HFFc6 (cell line): Measurements from ENCODE around the gene LRP2. TPM values are rescaled to one million over a fixed set of nuclear protein-coding genes. Genes with fewer than 3 reads are reported as not detected.
A peak's percentile ranks its signal among the peaks of the same experiment; 100 is the strongest.

ENCODE experiments used
- DNase-seq: peaks from one replicate; pipeline ENCODE4 v3.0.0-alpha.2; 2018
- H3K27ac Mint-ChIP-seq: 2 replicates; pipeline ENCODE4 v1.8.0; 2020; ENCODE audit warnings: mild to moderate bottlenecking, mixed read lengths
- H3K27me3 Mint-ChIP-seq: 2 replicates; pipeline ENCODE4 v1.8.0; 2021; ENCODE audit warnings: mild to moderate bottlenecking, moderate library complexity, mixed read lengths; ENCODE audit not compliant: insufficient read depth
- H3K36me3 Mint-ChIP-seq: 2 replicates; pipeline ENCODE4 v1.8.0; 2021; ENCODE audit warnings: low read depth, mixed read lengths
- H3K4me1 Mint-ChIP-seq: 2 replicates; pipeline ENCODE4 v1.8.0; 2020; ENCODE audit warnings: low read depth, mixed read lengths
- H3K4me3 Mint-ChIP-seq: 2 replicates; pipeline ENCODE4 v1.8.0; 2020; ENCODE audit warnings: mild to moderate bottlenecking, moderate library complexity, mixed read lengths
- H3K9me3 Mint-ChIP-seq: 2 replicates; pipeline ENCODE4 v1.8.0; 2020; ENCODE audit warnings: mild to moderate bottlenecking, mixed read lengths
- total RNA-seq, 6 experiments: library from RNA; stranded (reverse); fragmentation: NEBNext Ultra II Directional; extraction: Animal tissue kit (Norgen Biotek cat#: 25700); gene quantifications; 2 replicates in 1 of 6; 3 replicates in 5 of 6; pipeline ENCODE4 v1.2.3, GENCODE V29; 2021
- TF ChIP-seq, protein P1 (sequence below): fragments of 200-600 bp; sonication (generic); IDR thresholded peaks from 2 replicates; pipeline ENCODE4 v1.5.0; 2021; ENCODE audit warnings: antibody characterized with exemption, mild to moderate bottlenecking

The LRP2 gene
- total RNA-seq, 6 experiments from 2014 or later: not detected

DNA sequence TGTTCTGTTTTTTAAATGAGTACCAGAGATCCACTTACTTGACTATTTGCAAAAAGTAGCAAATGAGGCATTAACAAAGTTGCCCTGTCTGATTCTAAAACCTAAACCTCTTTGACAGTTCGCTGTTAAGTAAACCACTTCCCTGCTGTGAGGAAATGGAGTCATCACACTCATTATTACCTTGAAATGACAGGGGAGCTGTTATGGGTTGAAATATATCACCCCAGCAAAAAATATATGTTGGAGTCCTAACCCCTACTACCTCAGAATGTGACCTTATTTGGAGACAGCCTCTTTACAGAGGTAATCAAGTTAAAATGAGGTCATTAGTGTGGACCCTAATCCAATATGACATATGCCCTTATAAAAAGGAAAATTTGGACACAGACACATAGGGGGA is 256.9 kb downstream of the LRP2 start:
- DNase-seq: no peak
- Mint-ChIP-seq H3K4me1 (no peaks in the 10 kb centered on the region), H3K36me3 (no peaks in the 10 kb centered on the region), H3K27me3 (peaks cover 5% of the 10 kb centered on the region; the same call in 1 of the 2 replicates), H3K27ac (no peak overlapping the region), H3K4me3 (no peak overlapping the region), H3K9me3 (peaks cover 4% of the 10 kb centered on the region)
- TF ChIP-seq, protein P1, sequence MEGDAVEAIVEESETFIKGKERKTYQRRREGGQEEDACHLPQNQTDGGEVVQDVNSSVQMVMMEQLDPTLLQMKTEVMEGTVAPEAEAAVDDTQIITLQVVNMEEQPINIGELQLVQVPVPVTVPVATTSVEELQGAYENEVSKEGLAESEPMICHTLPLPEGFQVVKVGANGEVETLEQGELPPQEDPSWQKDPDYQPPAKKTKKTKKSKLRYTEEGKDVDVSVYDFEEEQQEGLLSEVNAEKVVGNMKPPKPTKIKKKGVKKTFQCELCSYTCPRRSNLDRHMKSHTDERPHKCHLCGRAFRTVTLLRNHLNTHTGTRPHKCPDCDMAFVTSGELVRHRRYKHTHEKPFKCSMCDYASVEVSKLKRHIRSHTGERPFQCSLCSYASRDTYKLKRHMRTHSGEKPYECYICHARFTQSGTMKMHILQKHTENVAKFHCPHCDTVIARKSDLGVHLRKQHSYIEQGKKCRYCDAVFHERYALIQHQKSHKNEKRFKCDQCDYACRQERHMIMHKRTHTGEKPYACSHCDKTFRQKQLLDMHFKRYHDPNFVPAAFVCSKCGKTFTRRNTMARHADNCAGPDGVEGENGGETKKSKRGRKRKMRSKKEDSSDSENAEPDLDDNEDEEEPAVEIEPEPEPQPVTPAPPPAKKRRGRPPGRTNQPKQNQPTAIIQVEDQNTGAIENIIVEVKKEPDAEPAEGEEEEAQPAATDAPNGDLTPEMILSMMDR: no peak

DNA sequence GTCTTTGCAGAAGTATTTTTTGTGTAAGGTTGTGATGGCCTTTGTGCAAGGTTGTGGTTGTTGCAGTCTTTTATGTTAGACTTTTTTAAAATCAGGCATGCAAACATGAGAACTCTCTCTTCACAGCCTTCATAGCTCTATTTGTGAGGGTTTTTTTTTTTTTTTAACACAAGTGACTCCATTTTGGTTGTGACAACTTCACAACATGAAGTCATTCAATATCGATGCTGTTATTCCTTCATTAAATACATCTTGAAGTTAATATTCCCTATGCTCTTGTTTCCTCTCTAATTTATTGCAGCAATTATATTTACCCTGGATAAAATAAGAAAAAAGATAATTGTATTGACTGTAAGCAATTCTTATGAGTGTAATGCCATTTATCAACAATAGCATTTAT is 257.5 kb downstream of the LRP2 start:
- Mint-ChIP-seq H3K27me3 (peaks cover under 1% of the 10 kb centered on the region; the same call in 1 of the 2 replicates), H3K4me3 (no peak overlapping the region), H3K27ac (no peak overlapping the region), H3K4me1 (no peaks in the 10 kb centered on the region), H3K36me3 (no peaks in the 10 kb centered on the region), H3K9me3 (peaks cover 4% of the 10 kb centered on the region)
- DNase-seq: no peak
- TF ChIP-seq, protein P1: no peak

DNA sequence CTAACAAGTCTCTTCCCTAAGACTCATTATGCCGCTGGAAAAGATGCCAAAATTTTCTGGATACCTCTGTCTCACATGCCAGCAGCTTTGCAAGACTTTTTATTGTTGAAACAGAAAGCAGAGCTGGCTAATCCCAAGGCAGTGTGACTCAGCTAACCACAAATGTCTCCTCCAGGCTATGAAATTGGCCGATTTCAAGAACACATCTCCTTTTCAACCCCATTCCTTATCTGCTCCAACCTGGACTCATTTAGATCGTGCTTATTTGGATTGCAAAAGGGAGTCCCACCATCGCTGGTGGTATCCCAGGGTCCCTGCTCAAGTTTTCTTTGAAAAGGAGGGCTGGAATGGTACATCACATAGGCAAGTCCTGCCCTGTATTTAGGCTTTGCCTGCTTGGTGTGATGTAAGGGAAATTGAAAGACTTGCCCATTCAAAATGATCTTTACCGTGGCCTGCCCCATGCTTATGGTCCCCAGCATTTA is 266.7 kb downstream of the LRP2 start:
- peak; percentile 76 for DNase-seq
- Mint-ChIP-seq H3K36me3 (no peaks in the 10 kb centered on the region), H3K4me3 (peak overlapping the region; percentile 32; the same call in 1 of the 2 replicates), H3K27me3 (no peaks in the 10 kb centered on the region; the same call in 1 of the 2 replicates), H3K9me3 (peaks cover 7% of the 10 kb centered on the region; the same call in 1 of the 2 replicates), H3K4me1 (peaks cover 11% of the 10 kb centered on the region), H3K27ac (no peak overlapping the region; the same call in 1 of the 2 replicates)
- TF ChIP-seq, protein P1: no peak

DNA sequence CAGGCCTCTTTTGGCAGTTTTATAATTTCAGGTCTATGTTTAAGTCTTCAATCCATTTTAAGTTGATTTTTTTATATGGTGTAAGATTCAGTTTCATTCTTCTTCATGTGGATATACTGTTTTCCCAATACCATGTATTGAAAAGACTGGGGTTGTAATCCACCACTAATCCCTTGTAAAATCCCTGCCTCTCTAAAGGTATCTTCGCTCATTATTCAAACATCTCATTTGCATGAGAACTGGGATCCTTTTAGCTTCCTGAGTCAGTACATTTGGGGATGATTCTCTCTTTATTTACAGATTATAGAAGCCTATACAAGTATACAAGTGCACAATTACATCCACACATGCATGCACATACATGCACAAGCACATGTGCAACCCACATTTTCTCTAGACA is 267.7 kb downstream of the LRP2 start:
- Mint-ChIP-seq H3K27ac (no peak overlapping the region), H3K27me3 (no peaks in the 10 kb centered on the region; the same call in 1 of the 2 replicates), H3K4me1 (peaks cover 11% of the 10 kb centered on the region), H3K36me3 (no peaks in the 10 kb centered on the region), H3K9me3 (peaks cover 7% of the 10 kb centered on the region), H3K4me3 (no peak overlapping the region)
- DNase-seq: no peak
- TF ChIP-seq, protein P1: no peak

DNA sequence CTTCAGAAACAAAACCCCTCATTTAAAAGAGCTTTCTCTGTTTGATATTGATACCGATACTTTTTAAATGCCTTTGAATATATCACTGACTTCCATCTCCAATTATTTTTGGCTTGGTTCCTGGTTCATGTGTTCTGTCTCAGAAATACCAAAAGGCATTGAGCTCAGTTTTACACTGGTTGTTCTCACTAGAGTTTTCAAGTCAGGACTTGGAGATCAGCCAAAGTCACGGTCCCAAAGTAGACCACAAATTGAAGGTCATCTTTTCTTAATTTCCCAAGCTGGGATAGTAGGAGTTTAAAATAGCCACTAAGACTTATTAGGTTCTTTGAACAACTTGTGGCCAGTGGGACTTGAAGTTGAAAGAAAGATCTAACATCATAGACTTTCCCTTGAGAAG is 268.8 kb downstream of the LRP2 start:
- Mint-ChIP-seq H3K27me3 (no peaks in the 10 kb centered on the region; the same call in 1 of the 2 replicates), H3K4me3 (no peak overlapping the region), H3K36me3 (no peaks in the 10 kb centered on the region), H3K9me3 (peaks cover 14% of the 10 kb centered on the region), H3K4me1 (peaks cover 11% of the 10 kb centered on the region), H3K27ac (no peak overlapping the region)
- TF ChIP-seq, protein P1: no peak
- DNase-seq: no peak
